Renal cortex interstitium (tissue), 11 donors: Measurements from ENCODE around the gene CDK18. TPM values are rescaled to one million over a fixed set of nuclear protein-coding genes. Genes with fewer than 3 reads are reported as not detected.

Source experiments
- DNase-seq, 11 donors: peaks; one replicate each; pipeline ENCODE4 v3.0.0-alpha.2; 2013; ENCODE audit warnings: low read depth in 9 of 11, low spot score in 4 of 11; ENCODE audit errors: extremely low read depth in 1 of 11
- polyA plus RNA-seq, 3 donors: library from polyadenylated mRNA; unstranded; fragments of 120-200 nt; gene quantifications; one replicate each; pipeline ENCODE4 v1.2.1, GENCODE V29; 2013; ENCODE audit not compliant: insufficient read length in 3 of 3

Gene CDK18
- polyA plus RNA-seq, 3 donors: 20.4 to 53.2 (median 25.1) TPM

- no peak for DNase-seq
Observed at GRCh38 chr1:205531191-205532025, 26.9 kb downstream of the CDK18 start.

- DNase-seq: no peak
Observed at GRCh38 chr1:205532026-205532898, 27.8 kb downstream of the CDK18 start.

GRCh38 chr1:205532996-205533735 is 28.7 kb downstream of the CDK18 start:
- no peak for DNase-seq

- DNase-seq: no peak
Observed at GRCh38 chr1:205533748-205534443, 29.4 kb downstream of the CDK18 start.

GRCh38 chr1:205534444-205534985 is 30.0 kb downstream of the CDK18 start:
- DNase-seq: no peak

- no peak for DNase-seq
Observed at GRCh38 chr1:205535096-205535495, 30.6 kb downstream of the CDK18 start.

GRCh38 chr1:205535866-205536758 is 31.6 kb downstream of the CDK18 start:
- DNase-seq: no peak

- DNase-seq: no peak
Observed at GRCh38 chr1:205536759-205537361, 32.4 kb downstream of the CDK18 start.

GRCh38 chr1:205537386-205538018 is 33.0 kb downstream of the CDK18 start:
- DNase-seq: no peak

GRCh38 chr1:205538235-205538840 is 33.9 kb downstream of the CDK18 start:
- no peak for DNase-seq

GRCh38 chr1:205541161-205541886 is 36.9 kb downstream of the CDK18 start:
- no peak for DNase-seq

- no peak for DNase-seq
Observed at GRCh38 chr1:205542367-205542766, 37.9 kb downstream of the CDK18 start.

- peak; percentile 36 to 77 (median 67) for DNase-seq
Observed at GRCh38 chr1:205543351-205544301, 39.2 kb downstream of the CDK18 start.

GRCh38 chr1:205545001-205545919 is 40.8 kb downstream of the CDK18 start:
- no peak for DNase-seq
